Skeletal muscle tissue (tissue), 4 donors: ENCODE results near the gene TMEM100. TPM values are rescaled to one million over a fixed set of nuclear protein-coding genes. Genes with fewer than 3 reads are reported as not detected.

Experiments used
- H3K27ac ChIP-seq: one replicate; pipeline ENCODE4 v1.7.0; 2013; ENCODE audit warnings: mild to moderate bottlenecking, low read depth, low read length, inconsistent platforms
- H3K27me3 ChIP-seq, 3 donors: one replicate each; pipeline ENCODE4 v1.7.0; 2013; ENCODE audit warnings: low read length in 3 of 3; ENCODE audit not compliant: control insufficient read depth in 3 of 3, insufficient read depth in 3 of 3
- H3K36me3 ChIP-seq, 3 donors: one replicate each; pipeline ENCODE4 v1.7.0; 2013; ENCODE audit warnings: low read length in 3 of 3; ENCODE audit not compliant: control insufficient read depth in 3 of 3, insufficient read depth in 3 of 3
- H3K4me1 ChIP-seq, 3 donors: one replicate each; pipeline ENCODE4 v1.7.0; 2013; ENCODE audit warnings: low read length in 3 of 3, mild to moderate bottlenecking in 3 of 3; ENCODE audit not compliant: control insufficient read depth in 3 of 3, insufficient read depth in 3 of 3
- H3K4me3 ChIP-seq, 3 donors: one replicate each; pipeline ENCODE4 v1.7.0; 2013; ENCODE audit warnings: low read length in 3 of 3
- H3K9ac ChIP-seq, 3 donors: one replicate each; pipeline ENCODE4 v1.7.0; 2013; ENCODE audit warnings: low read length in 3 of 3, mild to moderate bottlenecking in 3 of 3, moderate library complexity in 2 of 3, low read depth in 1 of 3
- H3K9me3 ChIP-seq, 3 donors: one replicate each; pipeline ENCODE4 v1.7.0; 2013; ENCODE audit warnings: low read length in 3 of 3; ENCODE audit not compliant: control insufficient read depth in 3 of 3
- total RNA-seq: library from RNA; depleted of rRNA; stranded (reverse); fragments of >200 nt; gene quantifications from one replicate; pipeline ENCODE4 v1.2.3, GENCODE V29; 2014
- donor health status: Osteomylitis.

Gene TMEM100
- total RNA-seq, 1 donor from 2014 or later, result 6.3 TPM

- Histone ChIP-seq H3K4me1 (peaks cover 0 to 5% (median 0%) of the 10 kb centered on the region in 3 donors), H3K27ac (no peak overlapping the region), H3K27me3 (no peaks in the 10 kb centered on the region), H3K4me3 (no peak overlapping the region), H3K9ac (no peak overlapping the region), H3K36me3 (no peaks in the 10 kb centered on the region), H3K9me3 (no peaks in the 10 kb centered on the region)
These were observed 38.1 kb upstream of the TMEM100 start for GRCh38 chr17:55760643-55761355.

GRCh38 chr17:55758171-55758570 is 35.5 kb upstream of the TMEM100 start:
- Histone ChIP-seq H3K27ac (no peak overlapping the region), H3K4me3 (no peak overlapping the region), H3K9me3 (no peaks in the 10 kb centered on the region), H3K9ac (no peak overlapping the region), H3K4me1 (peaks cover 0 to 5% (median 0%) of the 10 kb centered on the region in 3 donors), H3K27me3 (no peaks in the 10 kb centered on the region), H3K36me3 (peaks cover 0 to 6% (median 0%) of the 10 kb centered on the region in 3 donors)

GRCh38 chr17:55757659-55758058 is 35.0 kb upstream of the TMEM100 start:
- Histone ChIP-seq H3K9ac (no peak overlapping the region), H3K4me3 (no peak overlapping the region), H3K27me3 (no peaks in the 10 kb centered on the region), H3K27ac (no peak overlapping the region), H3K9me3 (no peaks in the 10 kb centered on the region), H3K4me1 (peaks cover 0 to 5% (median 1%) of the 10 kb centered on the region in 3 donors), H3K36me3 (peaks cover 0 to 9% (median 0%) of the 10 kb centered on the region in 3 donors)

- Histone ChIP-seq H3K9me3 (no peaks in the 10 kb centered on the region), H3K4me3 (no peak overlapping the region), H3K4me1 (peaks cover 2 to 11% (median 9%) of the 10 kb centered on the region in 3 donors), H3K36me3 (peaks cover 0 to 9% (median 0%) of the 10 kb centered on the region in 3 donors), H3K27me3 (no peaks in the 10 kb centered on the region), H3K27ac (no peak overlapping the region), H3K9ac (no peak overlapping the region)
These were observed 34.0 kb upstream of the TMEM100 start for GRCh38 chr17:55756689-55757088.

- Histone ChIP-seq H3K4me3 (peak overlapping the region; percentile 73 to 90 (median 86)), H3K9ac (peak overlapping the region in 2 of 3 donors; percentile 79 to 88), H3K27ac (no peak overlapping the region)
These were observed 29.1 kb upstream of the TMEM100 start for GRCh38 chr17:55751720-55752250.

GRCh38 chr17:55750750-55751657 is 28.3 kb upstream of the TMEM100 start, which contains the start of gene PCTP:
PCTP (plus strand) TSS chr17:55751051; CDS start chr17:55751104, 53 bp downstream.
- peak within 1 kb of the TSS; percentile 73 to 90 (median 86) for H3K4me3 ChIP-seq
- H3K27ac ChIP-seq, result peak within 1 kb of the TSS; percentile 67
- peak within 1 kb of the TSS; percentile 79 to 88 (median 81) for H3K9ac ChIP-seq
- peaks cover 0 to 9% (median 0%) of the 10 kb centered on the region in 3 donors for H3K36me3 ChIP-seq
- H3K27me3 ChIP-seq, result no peaks in the 10 kb centered on the region
- no peaks in the 10 kb centered on the region for H3K9me3 ChIP-seq
- H3K4me1 ChIP-seq, result peaks cover 4 to 14% (median 7%) of the 10 kb centered on the region in 3 donors

More at GRCh38 chr17:55751720-55752250, 29.1 kb upstream of the TMEM100 start:
- Histone ChIP-seq H3K4me1 (peaks cover 4 to 14% (median 7%) of the 10 kb centered on the region in 3 donors), H3K36me3 (peaks cover 0 to 9% (median 0%) of the 10 kb centered on the region in 3 donors), H3K9me3 (no peaks in the 10 kb centered on the region), H3K27me3 (no peaks in the 10 kb centered on the region)

GRCh38 chr17:55749985-55750384 is 27.3 kb upstream of the TMEM100 start:
- H3K36me3 ChIP-seq, result peaks cover 0 to 9% (median 0%) of the 10 kb centered on the region in 3 donors
- H3K27me3 ChIP-seq, result no peaks in the 10 kb centered on the region
- no peak overlapping the region for H3K4me3 ChIP-seq
- no peak overlapping the region for H3K27ac ChIP-seq
- H3K4me1 ChIP-seq, result peaks cover 4 to 14% (median 7%) of the 10 kb centered on the region in 3 donors
- H3K9me3 ChIP-seq, result no peaks in the 10 kb centered on the region
- H3K9ac ChIP-seq, result no peak overlapping the region

- Histone ChIP-seq H3K9ac (no peak overlapping the region), H3K4me1 (peaks cover 4 to 14% (median 7%) of the 10 kb centered on the region in 3 donors), H3K27ac (no peak overlapping the region), H3K9me3 (no peaks in the 10 kb centered on the region), H3K4me3 (no peak overlapping the region), H3K27me3 (no peaks in the 10 kb centered on the region), H3K36me3 (peaks cover 0 to 9% (median 0%) of the 10 kb centered on the region in 3 donors)
These were observed 26.2 kb upstream of the TMEM100 start for GRCh38 chr17:55748841-55749240.

GRCh38 chr17:55747209-55747608 is 24.5 kb upstream of the TMEM100 start:
- H3K4me3 ChIP-seq, result no peak overlapping the region
- no peaks in the 10 kb centered on the region for H3K36me3 ChIP-seq
- H3K27me3 ChIP-seq, result no peaks in the 10 kb centered on the region
- no peak overlapping the region for H3K9ac ChIP-seq
- peaks cover 4 to 10% (median 8%) of the 10 kb centered on the region in 3 donors for H3K4me1 ChIP-seq
- no peak overlapping the region for H3K27ac ChIP-seq
- no peaks in the 10 kb centered on the region for H3K9me3 ChIP-seq
